Measurements from ENCODE around the gene MTX3. TPM values are rescaled to one million over a fixed set of nuclear protein-coding genes. Genes with fewer than 3 reads are reported as not detected.

MTX3 gene
- polyA plus RNA-seq, 4 donors = 24.2 to 29.1 (median 26.7) TPM

DNA sequence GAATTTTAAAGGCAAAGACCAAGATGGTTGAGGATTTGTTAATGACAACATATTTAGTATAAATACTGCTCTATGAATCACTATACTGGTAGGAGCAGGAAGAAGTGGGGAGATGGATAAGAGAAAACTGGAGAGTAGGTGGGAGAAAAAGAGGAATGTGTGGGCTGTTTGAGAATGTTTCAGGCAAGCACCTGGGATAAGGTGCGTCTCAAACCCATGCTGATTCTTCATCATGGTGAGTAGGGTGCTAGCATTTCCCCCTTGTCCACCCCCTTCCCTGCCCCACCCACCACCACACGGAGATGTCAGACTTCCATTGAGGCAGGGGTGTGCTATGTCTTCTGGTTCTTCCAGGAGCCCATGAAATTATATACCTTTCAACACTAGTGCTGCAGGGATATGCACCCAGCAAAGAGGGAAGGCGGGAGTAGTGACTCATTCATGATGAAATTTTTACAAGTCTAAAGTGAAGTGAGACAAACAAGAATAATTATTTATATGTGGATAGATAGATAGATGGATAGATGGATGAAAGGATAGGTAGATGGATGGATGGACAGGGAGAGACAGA lies 54.3 kb downstream of the MTX3 start:
- DNase-seq (ENCODE audit: low read depth in 4 of 4, low spot score in 3 of 4) = no peak

DNA sequence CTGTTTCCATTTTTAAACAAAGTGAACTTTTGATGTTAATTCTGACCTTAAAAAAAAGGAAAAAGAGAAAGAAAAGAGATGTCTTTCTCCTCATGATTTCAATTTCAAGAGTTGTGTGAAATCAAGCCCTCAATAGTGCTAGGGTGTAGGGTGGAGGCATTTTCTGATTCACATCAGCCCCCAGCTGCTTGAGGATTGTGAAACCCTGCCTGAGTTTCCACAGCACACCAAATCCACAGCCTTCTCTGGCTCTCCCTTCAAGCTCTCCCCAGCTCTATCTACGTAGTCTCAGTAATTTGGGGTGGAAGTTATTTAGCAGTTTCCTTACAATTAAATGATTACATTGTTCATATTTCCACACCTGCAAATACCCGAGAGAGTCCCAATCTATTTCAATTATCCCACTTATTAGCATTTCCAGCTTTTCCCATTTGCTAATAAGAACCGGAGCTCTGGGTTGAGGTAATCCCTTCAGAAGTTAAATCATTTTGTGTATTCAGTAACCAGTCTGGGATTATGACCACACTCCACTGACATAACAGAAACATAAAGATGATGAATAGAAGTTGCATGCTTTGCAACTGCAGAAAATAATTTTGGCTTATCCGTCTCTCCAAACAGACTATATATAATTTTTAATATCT lies 54.9 kb downstream of the MTX3 start:
- no peak for DNase-seq (ENCODE audit: low read depth in 4 of 4, low spot score in 3 of 4)

DNA sequence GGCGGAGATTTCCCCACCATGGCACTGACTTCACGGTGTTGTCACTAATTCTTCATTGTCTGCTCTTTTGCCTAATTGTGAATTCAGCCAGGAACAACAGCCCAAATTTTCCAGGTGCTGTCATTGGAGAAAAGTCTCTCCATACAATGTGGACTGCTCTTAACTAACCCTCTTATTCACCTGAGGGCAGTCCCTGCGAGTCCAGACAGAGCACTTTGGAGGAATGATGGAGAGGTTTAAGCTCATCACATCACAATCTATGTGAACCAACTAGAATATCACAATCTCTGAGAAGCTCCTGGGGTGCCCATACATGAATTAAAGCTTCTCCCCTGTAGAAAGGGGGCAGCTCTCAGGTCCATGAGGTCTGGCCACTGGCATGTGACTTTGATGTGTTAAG lies 56.4 kb downstream of the MTX3 start:
- no peak for DNase-seq (ENCODE audit: low read depth in 4 of 4, low spot score in 3 of 4)

DNA sequence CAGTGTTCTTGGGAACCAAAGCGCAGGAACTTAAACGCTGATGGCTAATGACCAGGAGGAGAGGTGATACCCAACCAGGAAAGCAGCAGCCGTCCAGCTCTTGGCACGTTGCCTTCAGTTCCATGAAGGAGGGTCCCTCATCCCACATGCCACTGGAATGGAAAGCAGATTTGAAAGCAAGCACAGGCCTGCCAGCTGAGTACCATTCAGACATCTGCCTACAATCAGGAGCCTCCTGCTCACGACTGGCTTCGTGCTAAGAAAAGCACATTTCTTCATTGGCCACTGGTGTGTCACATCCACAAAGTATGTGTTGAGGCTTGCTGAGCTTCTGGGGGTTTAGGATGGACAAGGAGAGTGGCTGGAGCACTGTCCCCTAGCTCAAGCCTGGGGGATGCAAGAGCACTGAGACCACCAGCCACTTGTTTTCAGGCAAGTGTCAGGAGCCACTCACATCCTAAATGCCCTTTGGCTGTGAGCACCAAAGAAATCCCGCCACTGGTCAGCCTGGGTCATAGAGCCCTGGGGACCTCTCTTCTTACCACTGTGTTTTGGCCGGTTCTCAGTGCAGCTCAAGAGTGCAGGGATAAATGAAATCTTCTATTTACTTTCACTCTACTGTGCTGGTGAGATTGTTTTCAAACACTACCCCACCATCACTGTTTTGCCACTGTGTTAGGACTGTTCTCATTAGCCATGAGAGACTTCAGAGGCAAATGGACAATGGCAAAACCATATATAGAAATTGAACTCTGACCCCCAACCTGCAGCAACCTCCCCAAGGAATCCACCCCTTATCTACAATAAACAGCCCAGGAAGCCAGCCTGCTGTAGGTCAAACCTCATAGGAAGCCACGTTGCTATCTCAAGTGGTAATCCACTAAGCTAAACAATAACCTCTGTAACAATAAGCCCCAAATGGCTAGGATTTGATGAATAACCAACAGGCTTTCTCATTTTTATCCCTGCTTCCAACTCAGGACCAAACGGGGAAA lies 58.3 kb downstream of the MTX3 start:
- no peak for DNase-seq (ENCODE audit: low read depth in 4 of 4, low spot score in 3 of 4)

DNA sequence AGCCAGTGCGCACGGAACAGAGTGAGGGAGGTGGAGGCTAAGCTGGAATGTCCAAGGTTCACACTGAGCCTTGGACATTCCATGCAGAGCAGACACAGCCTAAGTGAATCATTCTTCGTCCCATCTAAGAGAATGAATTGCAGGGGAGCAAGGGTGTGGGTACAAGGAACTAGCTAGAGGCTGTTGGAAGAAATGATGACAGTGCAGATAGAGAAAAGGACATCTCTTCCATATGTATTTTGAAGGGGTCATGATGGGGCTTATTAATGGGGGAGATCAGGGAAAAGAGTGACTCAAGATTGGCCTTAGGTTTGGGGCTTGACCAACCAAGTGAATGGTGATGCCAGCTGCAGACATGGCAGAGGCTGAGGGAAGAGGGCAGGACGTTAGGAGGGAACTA lies 59.2 kb downstream of the MTX3 start:
- DNase-seq (ENCODE audit: low read depth in 4 of 4, low spot score in 3 of 4) = no peak

DNA sequence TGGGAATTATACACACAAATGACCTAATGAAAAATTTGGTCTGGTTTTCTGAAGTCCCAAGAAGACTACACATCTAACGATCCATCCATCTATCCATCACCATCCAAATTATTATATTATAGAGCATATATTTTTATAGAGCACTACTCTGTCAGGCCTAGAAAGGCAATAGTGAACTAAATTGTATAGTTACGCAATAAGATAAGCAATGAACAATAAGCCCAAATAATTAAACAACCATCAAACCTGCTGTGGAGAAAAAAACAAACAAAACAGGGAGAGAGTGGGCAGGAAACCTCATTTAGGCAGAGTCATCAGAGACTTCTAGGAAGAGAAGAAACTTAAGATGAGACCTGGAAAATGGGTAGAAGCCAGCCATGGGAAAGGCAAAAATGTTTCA lies 59.7 kb downstream of the MTX3 start:
- no peak for DNase-seq (ENCODE audit: low read depth in 4 of 4, low spot score in 3 of 4)

DNA sequence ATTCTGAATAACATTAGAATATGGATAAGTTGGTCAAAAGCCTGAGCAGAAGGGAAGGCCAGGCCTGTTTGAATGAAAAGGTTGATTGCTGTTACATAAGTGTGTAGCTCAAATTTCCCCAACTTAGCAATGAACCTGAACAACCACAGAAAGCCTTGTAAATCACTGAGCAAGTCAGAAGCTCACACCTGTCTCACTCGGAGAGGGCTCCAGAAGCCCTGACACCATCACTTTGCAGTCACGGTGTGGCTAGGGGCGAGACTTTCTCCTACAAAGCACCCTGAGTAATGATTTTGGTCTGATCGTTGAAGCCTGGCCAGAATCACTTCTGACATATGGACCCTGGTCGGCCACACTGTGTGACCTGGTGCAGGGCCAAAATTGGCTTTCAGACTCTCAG lies 62.0 kb downstream of the MTX3 start:
- DNase-seq (ENCODE audit: low read depth in 4 of 4, low spot score in 3 of 4) = no peak

Other genes starting within 250 kb of the MTX3 start
- 10 to 100 TPM; 10.5 to 14.5 (median 12.1) TPM for gene THBS4, start 44.1 kb upstream of the MTX3 start, polyA plus RNA-seq (ENCODE audit: insufficient read length in 4 of 4)

Data from left renal pelvis (tissue), 4 donors.